HepG2 (cell line): ENCODE measurements around the gene ACTN2. TPM values are rescaled to one million over a fixed set of nuclear protein-coding genes. Genes with fewer than 3 reads are reported as not detected.

Experiments
- AKNA ChIP-seq: sonication (generic); formaldehyde crosslinking; IDR thresholded peaks from 2 replicates; pipeline ENCODE4 v1.4.0; 2020; ENCODE audit warnings: missing genetic modification reagents, borderline replicate concordance
- KDM5B ChIP-seq: sonication (generic); formaldehyde crosslinking; IDR thresholded peaks from 2 replicates; pipeline ENCODE4 v1.4.0; 2020; ENCODE audit warnings: missing genetic modification reagents, mild to moderate bottlenecking, borderline replicate concordance
- MTA3 ChIP-seq: sonication (generic); formaldehyde crosslinking; IDR thresholded peaks from 2 replicates; pipeline ENCODE4 v1.4.0; 2020; ENCODE audit warnings: missing genetic modification reagents
- POLR2G ChIP-seq: fragments of 200-400 bp; formaldehyde crosslinking; IDR thresholded peaks from 2 replicates; pipeline ENCODE4 v1.6.1; 2018; ENCODE audit warnings: mild to moderate bottlenecking, low read depth, low read length, moderate library complexity
- PRDM15 ChIP-seq: sonication (generic); formaldehyde crosslinking; IDR thresholded peaks from 2 replicates; pipeline ENCODE4 v1.4.0; 2020; ENCODE audit warnings: missing genetic modification reagents
- RFX3 ChIP-seq: IDR thresholded peaks from 2 replicates; pipeline ENCODE4 v1.6.1; 2016; ENCODE audit warnings: missing biosample characterization, missing genetic modification reagents
- SPEN ChIP-seq: sonication (generic); formaldehyde crosslinking; IDR thresholded peaks from 2 replicates; pipeline ENCODE4 v1.5.1; 2020; ENCODE audit warnings: low read depth, mild to moderate bottlenecking, missing genetic modification reagents
- ZFP91 ChIP-seq: sonication (generic); formaldehyde crosslinking; IDR thresholded peaks from 2 replicates; pipeline ENCODE4 v1.9.0; 2022; ENCODE audit warnings: missing genetic modification reagents, mild to moderate bottlenecking, borderline replicate concordance
- ZNF597 ChIP-seq: sonication (generic); formaldehyde crosslinking; IDR thresholded peaks from 2 replicates; pipeline ENCODE4 v1.5.0; 2020; ENCODE audit warnings: missing genetic modification reagents
- polyA plus RNA-seq, 8 experiments: library from polyadenylated mRNA; depleted of rRNA in 3 of 8; stranded (reverse) in 7 of 8; unstranded in 1 of 8; fragments of >200 nt; fragmentation: Illumina TruSeq in 4 of 8; extraction: Trizol in 4 of 8; gene quantifications; 2 replicates each; pipeline versions ENCODE4 v1.2.1 to v1.2.3, GENCODE V29; 2011 to 2016; ENCODE audit warnings: low read depth in 4 of 8, missing spikeins in 1 of 8, mixed read lengths in 1 of 8; ENCODE audit not compliant: insufficient read depth in 1 of 8
- total RNA-seq, 5 experiments: library from RNA; depleted of rRNA; stranded (reverse); fragments of >200 nt; fragmentation: Illumina TruSeq; extraction: Trizol; gene quantifications; 2 replicates each; pipeline ENCODE4 v1.2.3, GENCODE V29; 2016; ENCODE audit warnings: low read depth in 1 of 5
- TF ChIP-seq, protein P1 (sequence below): sonication (generic); formaldehyde crosslinking; IDR thresholded peaks from 2 replicates; pipeline ENCODE4 v1.4.0; 2020; ENCODE audit warnings: missing genetic modification reagents, mild to moderate bottlenecking, borderline replicate concordance

ACTN2 gene
- total and polyA plus RNA-seq, 2 of the 13 experiments (the other 11 are each of a cell fraction or from before 2014, with no cell fraction given), result 0.04 to 0.13 TPM

DNA sequence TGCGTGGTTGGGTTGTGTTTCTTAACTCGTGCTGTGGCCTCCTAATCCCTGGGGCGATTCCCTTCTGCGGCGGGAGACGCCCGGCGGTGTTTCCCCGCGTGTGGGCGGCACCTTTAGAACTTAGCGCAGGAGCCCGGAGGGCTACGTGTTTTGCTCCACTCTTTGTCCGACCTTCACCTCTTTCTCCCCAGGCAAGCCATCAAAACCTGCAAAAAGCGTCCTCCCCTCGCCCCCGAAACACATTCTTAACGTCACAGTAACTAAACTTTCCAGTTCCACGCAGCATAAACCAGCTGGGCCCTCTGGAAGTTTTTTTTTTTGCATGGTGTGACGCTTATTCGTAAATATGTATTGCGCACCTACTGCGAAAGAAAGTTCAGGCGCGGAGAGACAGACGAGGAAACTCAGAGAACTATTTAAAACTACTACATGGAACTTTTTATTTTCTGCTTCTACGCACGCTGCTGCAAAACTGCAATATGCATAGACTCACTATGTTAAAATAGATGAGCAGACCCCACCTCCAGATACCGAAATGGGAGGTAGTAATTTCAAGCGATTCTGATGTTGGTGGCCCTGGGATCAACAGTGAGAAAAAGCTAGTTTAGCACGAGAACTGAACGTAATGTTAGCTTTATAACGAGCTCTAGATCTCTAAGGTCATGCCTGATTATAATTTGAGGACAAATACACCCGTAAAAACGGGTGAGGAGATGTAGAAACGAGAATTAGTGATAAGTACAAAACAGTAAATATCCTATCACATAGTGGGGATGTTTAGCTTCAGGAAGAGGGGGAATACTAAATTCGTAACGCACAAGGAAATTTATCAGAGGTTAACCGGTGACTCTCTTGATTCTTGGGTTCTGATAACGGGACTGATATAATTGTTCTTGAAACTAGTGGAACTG is 109.7 kb downstream of the ACTN2 start (continued):
- TF ChIP-seq ZNF597 (no peak), POLR2G (peak; percentile 37), AKNA (no peak), KDM5B (no peak; the same call in 1 of the 2 replicates), ZFP91 (CRISPR knock-in tag) (no peak), PRDM15 (CRISPR knock-in tag) (no peak), SPEN (no peak), MTA3 (CRISPR knock-in tag) (no peak), RFX3 (CRISPR knock-in tag) (no peak)
- TF ChIP-seq, protein P1, sequence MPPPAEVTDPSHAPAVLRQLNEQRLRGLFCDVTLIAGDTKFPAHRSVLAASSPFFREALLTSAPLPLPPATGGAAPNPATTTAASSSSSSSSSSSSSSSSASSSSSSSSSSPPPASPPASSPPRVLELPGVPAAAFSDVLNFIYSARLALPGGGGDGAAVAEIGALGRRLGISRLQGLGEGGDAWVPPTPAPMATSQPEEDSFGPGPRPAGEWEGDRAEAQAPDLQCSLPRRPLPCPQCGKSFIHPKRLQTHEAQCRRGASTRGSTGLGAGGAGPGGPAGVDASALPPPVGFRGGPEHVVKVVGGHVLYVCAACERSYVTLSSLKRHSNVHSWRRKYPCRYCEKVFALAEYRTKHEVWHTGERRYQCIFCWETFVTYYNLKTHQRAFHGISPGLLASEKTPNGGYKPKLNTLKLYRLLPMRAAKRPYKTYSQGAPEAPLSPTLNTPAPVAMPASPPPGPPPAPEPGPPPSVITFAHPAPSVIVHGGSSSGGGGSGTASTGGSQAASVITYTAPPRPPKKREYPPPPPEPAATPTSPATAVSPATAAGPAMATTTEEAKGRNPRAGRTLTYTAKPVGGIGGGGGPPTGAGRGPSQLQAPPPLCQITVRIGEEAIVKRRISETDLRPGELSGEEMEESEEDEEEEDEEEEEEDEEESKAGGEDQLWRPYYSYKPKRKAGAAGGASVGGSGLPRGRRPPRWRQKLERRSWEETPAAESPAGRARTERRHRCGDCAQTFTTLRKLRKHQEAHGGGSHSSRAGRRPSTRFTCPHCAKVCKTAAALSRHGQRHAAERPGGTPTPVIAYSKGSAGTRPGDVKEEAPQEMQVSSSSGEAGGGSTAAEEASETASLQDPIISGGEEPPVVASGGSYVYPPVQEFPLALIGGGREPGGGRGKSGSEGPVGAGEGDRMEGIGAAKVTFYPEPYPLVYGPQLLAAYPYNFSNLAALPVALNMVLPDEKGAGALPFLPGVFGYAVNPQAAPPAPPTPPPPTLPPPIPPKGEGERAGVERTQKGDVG (CRISPR knock-in tag), result 0 out of 2 replicates have a peak, but pooled peaks have one; percentile 58
